H1 (cell line): Measurements from ENCODE around the gene RAPGEF1.

ENCODE experiments used
- FOSL1 ChIP-seq: IDR thresholded peaks from 2 replicates; pipeline ENCODE4 v1.6.1; 2011; ENCODE audit warnings: mild to moderate bottlenecking, low read depth, low read length, moderate library complexity; ENCODE audit not compliant: insufficient read depth
- RXRA ChIP-seq: IDR thresholded peaks from 2 replicates; pipeline ENCODE4 v1.6.1; 2011; ENCODE audit warnings: low read depth, mild to moderate bottlenecking, low read length, moderate library complexity; ENCODE audit not compliant: insufficient read depth

GRCh38 chr9:131784748-131785501 is 45.0 kb upstream of the RAPGEF1 start:
- TF ChIP-seq RXRA (no peak), FOSL1 (no peak)
